Fibroblast of mammary gland (primary cell): ENCODE results near the gene SUN5.
"Not testable (repeated sequence)": the region's sequence is repeated elsewhere in the genome, so short reads cannot be mapped to it uniquely, and the experiment has no call there.

Experiments
- DNase-seq: peaks from one replicate; pipeline ENCODE4 v3.0.0-alpha.2; 2010; ENCODE audit warnings: low read depth
- H3K4me3 ChIP-seq: 2 replicates; pipeline ENCODE4 v1.5.1; 2011; ENCODE audit warnings: low read depth, mild to moderate bottlenecking, low read length, moderate library complexity; ENCODE audit not compliant: control insufficient read depth
- CTCF ChIP-seq: conservative IDR thresholded peaks from 2 replicates; pipeline ENCODE4 v1.5.1; 2011; ENCODE audit warnings: low read depth, low read length, inconsistent platforms; ENCODE audit not compliant: control insufficient read depth, insufficient read depth

SUN5 gene

GRCh38 chr20:32966881-32967781, 37.1 kb downstream of the SUN5 start:
- TF ChIP-seq CTCF = no peak
- no peak for DNase-seq
- H3K4me3 ChIP-seq = no peak overlapping the region

GRCh38 chr20:32966382-32966781, 37.9 kb downstream of the SUN5 start:
- no peak for TF ChIP-seq CTCF
- H3K4me3 ChIP-seq = no peak overlapping the region
- no peak for DNase-seq

- no peak overlapping the region for H3K4me3 ChIP-seq
- DNase-seq = no peak
Measured at GRCh38 chr20:32965581-32966373, 38.5 kb downstream of the SUN5 start.

GRCh38 chr20:32965115-32965514, 39.1 kb downstream of the SUN5 start:
- H3K4me3 ChIP-seq = no peak overlapping the region
- no peak for DNase-seq

More at GRCh38 chr20:32965581-32966373, 38.5 kb downstream of the SUN5 start:
- no peak for TF ChIP-seq CTCF

GRCh38 chr20:32964575-32964974, 39.7 kb downstream of the SUN5 start:
- no peak overlapping the region for H3K4me3 ChIP-seq
- no peak for DNase-seq
- TF ChIP-seq CTCF = no peak

More at GRCh38 chr20:32965115-32965514, 39.1 kb downstream of the SUN5 start:
- TF ChIP-seq CTCF = no peak

- no peak overlapping the region for H3K4me3 ChIP-seq
- no peak for TF ChIP-seq CTCF
- DNase-seq = no peak
Measured at GRCh38 chr20:32963176-32963575, 41.1 kb downstream of the SUN5 start.

GRCh38 chr20:32962646-32963045, 41.6 kb downstream of the SUN5 start:
- not testable (repeated sequence) for DNase-seq, H3K4me3 ChIP-seq
